ENCODE results near the gene PCNX1.
"Not testable (repeated sequence)": the region's sequence is repeated elsewhere in the genome, so short reads cannot be mapped to it uniquely, and the experiment has no call there.

The PCNX1 gene

DNA sequence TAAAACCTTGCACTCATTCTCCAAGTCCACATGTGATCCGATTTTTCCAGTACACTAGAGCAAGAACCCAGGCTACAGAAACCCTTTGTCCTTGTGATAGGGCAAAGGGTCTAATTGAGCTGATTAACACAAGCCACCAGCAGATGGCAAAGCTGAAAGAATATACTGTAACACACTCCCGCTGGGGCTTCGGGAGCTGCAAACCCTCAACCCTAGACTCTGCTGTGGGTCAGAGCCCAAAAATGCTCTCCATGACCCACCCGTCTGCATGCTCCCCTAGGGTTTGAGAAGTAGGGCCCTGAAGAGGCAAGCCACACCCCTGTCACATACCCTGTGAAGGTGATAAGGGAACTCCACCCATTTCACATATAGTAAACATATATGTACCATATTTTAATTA lies 33.6 kb upstream of the PCNX1 start:
- no peak for FAIRE-seq
- TF ChIP-seq, protein P1, sequence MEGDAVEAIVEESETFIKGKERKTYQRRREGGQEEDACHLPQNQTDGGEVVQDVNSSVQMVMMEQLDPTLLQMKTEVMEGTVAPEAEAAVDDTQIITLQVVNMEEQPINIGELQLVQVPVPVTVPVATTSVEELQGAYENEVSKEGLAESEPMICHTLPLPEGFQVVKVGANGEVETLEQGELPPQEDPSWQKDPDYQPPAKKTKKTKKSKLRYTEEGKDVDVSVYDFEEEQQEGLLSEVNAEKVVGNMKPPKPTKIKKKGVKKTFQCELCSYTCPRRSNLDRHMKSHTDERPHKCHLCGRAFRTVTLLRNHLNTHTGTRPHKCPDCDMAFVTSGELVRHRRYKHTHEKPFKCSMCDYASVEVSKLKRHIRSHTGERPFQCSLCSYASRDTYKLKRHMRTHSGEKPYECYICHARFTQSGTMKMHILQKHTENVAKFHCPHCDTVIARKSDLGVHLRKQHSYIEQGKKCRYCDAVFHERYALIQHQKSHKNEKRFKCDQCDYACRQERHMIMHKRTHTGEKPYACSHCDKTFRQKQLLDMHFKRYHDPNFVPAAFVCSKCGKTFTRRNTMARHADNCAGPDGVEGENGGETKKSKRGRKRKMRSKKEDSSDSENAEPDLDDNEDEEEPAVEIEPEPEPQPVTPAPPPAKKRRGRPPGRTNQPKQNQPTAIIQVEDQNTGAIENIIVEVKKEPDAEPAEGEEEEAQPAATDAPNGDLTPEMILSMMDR (IDR thresholded peaks at IDR 0.05; ENCODE audit: insufficient read depth, missing control alignments): no peak
- DNase-seq (ENCODE audit: insufficient read length, low spot score): no peak

DNA sequence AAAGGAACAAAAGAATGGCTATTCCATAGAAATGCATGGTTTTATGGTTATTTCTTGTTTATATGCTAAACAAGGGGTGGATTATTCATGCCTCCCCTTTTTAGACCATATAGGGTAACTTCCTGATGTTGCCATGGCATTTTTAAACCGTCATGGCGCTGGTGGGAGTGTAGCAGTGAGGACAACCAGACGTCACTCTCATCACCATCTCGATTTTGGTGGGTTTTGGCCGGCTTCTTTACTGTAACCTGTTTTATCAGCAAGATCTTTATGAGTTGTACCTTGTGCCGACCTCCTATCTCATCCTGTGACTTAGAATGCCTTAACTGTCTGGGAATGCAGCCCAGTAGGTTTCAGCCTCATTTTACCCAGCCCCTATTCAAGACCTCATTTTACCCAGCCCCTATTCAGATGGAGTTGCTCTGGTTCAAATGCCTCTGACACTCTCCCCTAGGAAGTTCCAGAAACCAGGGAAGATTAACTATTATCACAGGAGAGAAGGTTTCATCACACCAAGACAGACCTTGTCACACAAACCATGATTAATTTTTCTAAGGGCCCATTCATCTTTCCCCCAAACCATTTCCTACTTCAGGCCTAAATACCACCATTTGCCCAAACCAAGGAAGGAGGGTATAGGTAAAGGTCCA lies 31.3 kb upstream of the PCNX1 start:
- not testable (repeated sequence) for FAIRE-seq; DNase-seq (ENCODE audit: insufficient read length, low spot score)

DNA sequence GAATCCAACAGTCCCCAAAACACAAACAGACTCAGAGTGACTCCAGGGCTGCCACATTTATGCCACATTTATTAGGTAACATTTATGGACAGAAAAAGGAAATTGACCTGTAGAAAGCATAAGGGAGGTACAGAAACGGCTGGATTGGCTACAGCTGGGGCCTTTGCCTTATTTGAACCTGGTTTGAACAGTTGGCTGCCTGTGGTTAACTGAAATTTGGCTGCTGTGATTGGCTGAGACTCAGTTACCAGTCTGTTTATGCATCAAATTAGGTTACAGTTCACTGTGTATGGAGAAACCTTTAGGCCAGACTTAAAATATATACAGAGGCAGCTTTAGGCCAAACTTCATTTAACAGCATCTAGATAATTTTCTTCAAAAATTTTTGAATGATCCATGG lies 27.8 kb upstream of the PCNX1 start:
- no peak for DNase-seq (ENCODE audit: insufficient read length, low spot score)
- no peak for FAIRE-seq
- TF ChIP-seq, protein P1 (IDR thresholded peaks at IDR 0.05; ENCODE audit: insufficient read depth, missing control alignments): no peak

DNA sequence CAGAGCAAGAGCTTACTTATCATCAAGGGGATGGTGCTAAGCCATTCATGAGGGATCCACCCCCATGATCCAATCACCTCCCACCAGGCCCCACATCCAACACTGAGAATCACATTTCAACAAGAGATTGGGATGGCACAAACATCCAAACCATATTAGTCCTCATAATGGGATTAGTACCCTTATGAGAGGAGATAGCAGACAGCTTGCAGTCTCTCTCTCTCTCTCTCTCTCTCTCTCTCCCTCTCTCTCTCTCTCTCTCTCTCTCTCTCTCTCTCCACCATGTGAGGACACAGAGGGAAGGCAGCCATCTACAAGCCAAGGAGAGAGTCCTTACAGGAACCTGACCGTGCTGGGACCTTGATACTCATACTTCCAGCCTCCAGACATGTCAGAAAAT lies 26.4 kb upstream of the PCNX1 start:
- FAIRE-seq; DNase-seq (ENCODE audit: insufficient read length, low spot score): not testable (repeated sequence)

DNA sequence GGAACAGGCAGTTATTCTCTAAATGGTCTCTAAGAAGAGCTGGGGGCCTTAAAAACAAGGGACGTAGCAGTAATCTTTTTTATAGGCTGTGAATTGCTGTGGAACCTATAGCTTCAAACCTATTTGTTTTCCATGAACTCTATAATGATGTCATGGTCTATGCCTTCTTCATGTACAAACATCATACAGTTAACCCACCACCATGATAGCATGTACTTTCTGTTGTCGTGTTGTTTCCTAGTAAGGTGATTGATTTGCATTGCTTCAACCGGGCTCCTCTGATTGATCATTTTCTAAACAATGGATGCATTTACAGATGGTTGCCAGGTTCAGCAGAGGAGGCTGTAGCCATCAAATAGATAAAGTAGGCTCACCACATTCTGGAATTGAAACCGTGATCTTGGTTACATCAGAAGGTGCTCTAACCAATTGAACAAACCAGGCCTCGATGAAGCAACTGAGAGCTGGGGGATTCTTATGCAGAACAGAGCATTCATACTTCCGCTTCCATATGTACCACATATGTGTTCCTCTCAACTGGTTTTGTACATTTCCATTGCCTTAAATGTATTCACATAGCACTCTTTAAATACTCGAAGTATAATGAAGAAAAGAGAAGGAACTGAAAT lies 25.6 kb upstream of the PCNX1 start:
- DNase-seq (ENCODE audit: insufficient read length, low spot score) (no peak), FAIRE-seq (no peak)
- TF ChIP-seq, protein P1 (IDR thresholded peaks at IDR 0.05; ENCODE audit: insufficient read depth, missing control alignments): no peak

DNA sequence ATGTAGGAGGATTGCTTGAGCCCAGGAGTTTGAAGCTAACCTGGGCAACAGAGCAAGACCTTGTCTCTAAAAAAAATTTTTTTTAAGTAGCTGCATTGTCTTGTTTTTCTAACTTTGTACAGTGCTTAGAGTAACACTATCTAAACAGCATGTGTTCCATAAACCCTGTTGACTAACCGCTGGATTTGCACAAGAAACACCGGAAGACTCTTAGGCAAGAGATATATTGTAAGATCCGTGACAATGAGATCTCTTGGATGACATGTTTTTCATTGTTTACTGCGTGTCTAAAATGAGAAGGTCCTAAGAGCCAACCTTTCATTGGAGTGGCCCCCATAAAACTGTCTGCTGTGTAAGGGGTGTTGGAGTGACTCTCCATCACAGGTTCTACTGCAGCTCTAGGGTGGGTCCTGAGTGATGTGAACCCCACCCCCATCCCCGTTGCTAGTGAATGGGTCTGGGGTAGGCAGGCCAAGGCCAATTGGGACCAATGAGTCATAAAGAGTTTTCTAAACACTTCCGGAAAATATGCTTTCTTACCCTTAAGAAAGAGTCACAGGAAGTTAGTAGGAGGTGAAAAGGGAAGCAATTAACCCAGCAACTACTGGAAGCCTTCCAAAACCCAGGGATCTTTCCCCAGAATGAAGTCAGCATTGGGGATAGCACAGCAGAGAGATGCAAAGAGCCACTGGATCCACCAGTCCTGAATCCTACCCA lies 24.3 kb upstream of the PCNX1 start:
- TF ChIP-seq, protein P1 (IDR thresholded peaks at IDR 0.05; ENCODE audit: insufficient read depth, missing control alignments): no peak
- FAIRE-seq (no peak), DNase-seq (ENCODE audit: insufficient read length, low spot score) (no peak)

DNA sequence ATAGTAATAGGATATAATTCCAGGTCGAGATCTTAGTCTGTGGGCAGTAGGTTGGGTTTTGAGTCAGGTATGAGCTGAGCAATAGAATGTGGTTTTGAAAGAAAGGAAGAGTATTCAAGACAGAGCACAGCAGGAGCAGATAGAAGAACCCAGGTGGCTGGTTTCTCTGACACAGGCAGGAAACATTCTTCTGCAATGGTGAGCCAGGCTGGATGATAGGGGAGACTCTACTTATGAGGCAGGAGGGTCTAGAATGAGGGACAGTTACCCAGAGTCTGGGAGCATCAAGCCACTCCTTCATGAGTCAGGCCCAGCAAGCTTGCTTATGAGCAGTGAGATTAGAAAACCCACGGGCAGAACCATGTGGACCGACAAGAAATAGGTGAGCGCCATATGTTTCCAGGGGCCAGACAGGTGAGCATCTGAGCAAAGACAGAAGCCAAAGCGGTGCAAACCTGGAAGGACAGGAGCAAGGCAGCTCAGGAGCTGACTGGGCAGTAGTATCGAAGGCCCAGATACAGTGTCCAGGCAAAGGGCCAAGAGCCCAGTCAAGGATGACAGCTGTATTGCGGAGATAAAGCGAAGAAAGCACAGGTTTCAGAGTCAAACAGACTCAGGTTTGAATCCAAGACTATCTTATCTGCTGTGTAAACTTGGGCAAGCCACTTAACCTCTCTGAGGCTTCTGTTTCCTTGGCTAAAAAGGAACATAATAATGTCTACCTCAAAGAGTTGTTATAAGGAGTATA lies 22.5 kb upstream of the PCNX1 start:
- DNase-seq (ENCODE audit: insufficient read length, low spot score): no peak
- TF ChIP-seq, protein P1 (IDR thresholded peaks at IDR 0.05; ENCODE audit: insufficient read depth, missing control alignments): no peak
- FAIRE-seq: no peak
